ENCODE measurements around the gene DDX56.

Gene DDX56

GRCh38 chr7:44568771-44569560 lies 4.7 kb downstream of the DDX56 start:
- no peak for TF ChIP-seq CTCF (IDR thresholded peaks at IDR 0.05)
- peak; percentile 53 for DNase-seq (ENCODE audit: low spot score)
- Histone ChIP-seq H3K27ac (no peak overlapping the region), H3K4me3 (no peak overlapping the region)

GRCh38 chr7:44567884-44568283 lies 5.8 kb downstream of the DDX56 start:
- no peak for DNase-seq (ENCODE audit: low spot score)
- Histone ChIP-seq H3K27ac (no peak overlapping the region), H3K4me3 (no peak overlapping the region)
- no peak for TF ChIP-seq CTCF (IDR thresholded peaks at IDR 0.05)

GRCh38 chr7:44566680-44567079 lies 7.0 kb downstream of the DDX56 start:
- DNase-seq (ENCODE audit: low spot score): no peak
- H3K4me3 ChIP-seq: no peak overlapping the region
- no peak overlapping the region for H3K27ac ChIP-seq
- no peak for TF ChIP-seq CTCF (IDR thresholded peaks at IDR 0.05)

- no peak for DNase-seq (ENCODE audit: low spot score)
- no peak for TF ChIP-seq CTCF (IDR thresholded peaks at IDR 0.05)
- Histone ChIP-seq H3K27ac (no peak overlapping the region), H3K4me3 (no peak overlapping the region)
Measured at GRCh38 chr7:44565795-44566559, 7.7 kb downstream of the DDX56 start.

- peak; percentile 98 for TF ChIP-seq CTCF (IDR thresholded peaks at IDR 0.05)
- DNase-seq (ENCODE audit: low spot score): no peak
- H3K27ac ChIP-seq: no peak overlapping the region
- no peak overlapping the region for H3K4me3 ChIP-seq
Measured at GRCh38 chr7:44565097-44565794, 8.5 kb downstream of the DDX56 start.

- peak; percentile 41 for DNase-seq (ENCODE audit: low spot score)
- H3K4me3 ChIP-seq: no peak overlapping the region
- TF ChIP-seq CTCF (IDR thresholded peaks at IDR 0.05): no peak
- no peak overlapping the region for H3K27ac ChIP-seq
Measured at GRCh38 chr7:44564606-44565005, 9.1 kb downstream of the DDX56 start.

All from coronary artery (tissue), 2 donors.